K562 (cell line): ENCODE results near the gene SGIP1. TPM values are rescaled to one million over a fixed set of nuclear protein-coding genes. Genes with fewer than 3 reads are reported as not detected.

Source experiments
- ATAC-seq: fragments of 200-7000 bp; cut with Tn5 transposase; 3 replicates; pipeline ENCODE4 v1.9.1; 2020; ENCODE audit warnings: moderate library complexity
- BruUV-seq: library from RNA; stranded (reverse); fragments of 400-500 nt; replicated peaks from 2 replicates; lab custom pipeline; 2021; lab: Mats Ljungman, UMichigan
- CTCF ChIA-PET: fragments of 300-600 bp; formaldehyde crosslinking; extraction: SDS; loops from one replicate; lab custom pipeline; 2021; ENCODE audit warnings: low intra/inter-chr PET ratio; lab: Yijun Ruan, JAX
- POLR2A ChIA-PET: fragments of 300-600, 350-650 bp; sonication (Branson Sonifier 250); formaldehyde crosslinking; extraction: SDS; loops from one replicate; lab custom pipeline; 2021; ENCODE audit warnings: antibody characterized with exemption, inconsistent platforms; lab: Yijun Ruan, JAX
- DNase-seq, 4 experiments: peaks; one replicate each; pipeline versions ENCODE4 v3.0.0 to v3.0.0-alpha.2; 2011 to 2018; ENCODE audit warnings: low spot score in 3 of 4, mixed read lengths in 3 of 4; ENCODE audit errors: extremely low read depth in 1 of 4
- FAIRE-seq: peaks from 2 replicates; lab custom pipeline; 2011; peaks lifted over from hg19 to GRCh38; lab: Jason Lieb, UNC
- H2AFZ ChIP-seq: 2 replicates; pipeline ENCODE4 v1.6.0; 2011; ENCODE audit warnings: low read depth, low read length, control low read depth, inconsistent platforms
- H3K27ac ChIP-seq: fragments of 200-600 bp; 3 replicates; pipeline ENCODE4 v1.8.0; 2011; ENCODE audit warnings: low read depth, mild to moderate bottlenecking, control low read depth, inconsistent platforms, low read length, moderate library complexity, mixed read lengths; ENCODE audit errors: extremely low read depth
- H3K27me3 ChIP-seq, 2 experiments: fragments of 300-600 bp in 1 of 2; 2 replicates in 1 of 2; 3 replicates in 1 of 2; pipeline versions ENCODE4 v1.6.0 to v1.8.0; 2011; ENCODE audit warnings: inconsistent platforms in 2 of 2, low read length in 2 of 2, mild to moderate bottlenecking in 1 of 2, mixed read lengths in 1 of 2, moderate library complexity in 1 of 2; ENCODE audit not compliant: control insufficient read depth in 2 of 2, insufficient read depth in 2 of 2
- H3K36me3 ChIP-seq: fragments of 300-600 bp; 3 replicates; pipeline ENCODE4 v1.8.0; 2011; ENCODE audit warnings: mild to moderate bottlenecking, low read length, inconsistent platforms; ENCODE audit not compliant: control insufficient read depth, insufficient read depth
- H3K4me1 ChIP-seq, 2 experiments: fragments of 200-600 bp in 1 of 2; replicated peaks in 1 of 2; 2 replicates in 1 of 2; 3 replicates in 1 of 2; pipeline versions ENCODE4 v1.5.1 to v1.8.0; 2011; ENCODE audit warnings: inconsistent platforms in 2 of 2, low read length in 2 of 2, mild to moderate bottlenecking in 1 of 2, mixed read lengths in 1 of 2, moderate library complexity in 1 of 2; ENCODE audit not compliant: control insufficient read depth in 2 of 2, insufficient read depth in 2 of 2
- H3K4me2 ChIP-seq: 2 replicates; pipeline ENCODE4 v1.6.1; 2011; ENCODE audit warnings: low read length, control low read depth, inconsistent platforms, mixed read lengths; ENCODE audit not compliant: insufficient read depth
- H3K4me3 ChIP-seq: fragments of 200-600 bp; sonication (generic), shearing (Covaris generic); 2 replicates; pipeline ENCODE4 v1.5.1; 2016; ENCODE audit warnings: control low read depth, inconsistent platforms
- H3K79me2 ChIP-seq: fragments of 200-600 bp; 3 replicates; pipeline ENCODE4 v1.8.0; 2011; ENCODE audit warnings: low read length, inconsistent platforms; ENCODE audit not compliant: control insufficient read depth, insufficient read depth
- H3K9ac ChIP-seq, 2 experiments: 2 replicates each; pipeline versions ENCODE4 v1.6.0 to v1.6.1; 2011; ENCODE audit warnings: low read depth in 2 of 2, low read length in 2 of 2, control low read depth in 1 of 2, inconsistent platforms in 1 of 2, mild to moderate bottlenecking in 1 of 2, mixed read lengths in 1 of 2; ENCODE audit not compliant: insufficient read depth in 1 of 2
- H3K9me1 ChIP-seq: one replicate; pipeline ENCODE4 v1.6.0; 2011; ENCODE audit warnings: inconsistent platforms, mild to moderate bottlenecking, low read length, moderate library complexity; ENCODE audit not compliant: control insufficient read depth, insufficient read depth
- H3K9me3 ChIP-seq: replicated peaks from 2 replicates; pipeline ENCODE4 v1.5.1; 2011; ENCODE audit warnings: low read depth, low read length, inconsistent platforms; ENCODE audit not compliant: control insufficient read depth, insufficient read depth
- H4K20me1 ChIP-seq: replicated peaks from 2 replicates; pipeline ENCODE4 v1.6.1; 2011; ENCODE audit warnings: low read length, inconsistent platforms, mixed read lengths; ENCODE audit not compliant: control insufficient read depth, insufficient read depth
- ADNP ChIP-seq: fragments of 200-800 bp; sonication (Bioruptor generic); IDR thresholded peaks from 2 replicates; pipeline ENCODE4 v1.6.1; 2016; ENCODE audit warnings: missing genetic modification characterization, missing compliant biosample characterization
- ARHGAP35 ChIP-seq: fragments of 450-650 bp; IDR thresholded peaks from 2 replicates; pipeline ENCODE4 v1.6.1; 2018; ENCODE audit not compliant: partially characterized antibody
- CAMTA2 ChIP-seq: fragments of 250-450 bp; sonication (Bioruptor Pico); conservative IDR thresholded peaks from 2 replicates; pipeline ENCODE4 v1.5.1; 2022
- COPS2 ChIP-seq: fragments of 450-650 bp; conservative IDR thresholded peaks from 2 replicates; pipeline ENCODE4 v1.6.1; 2016; ENCODE audit warnings: mild to moderate bottlenecking, moderate library complexity
- GATA2 ChIP-seq: sonication (generic); formaldehyde crosslinking; IDR thresholded peaks from 2 replicates; pipeline ENCODE4 v1.4.0; 2020; ENCODE audit warnings: mild to moderate bottlenecking, missing genetic modification reagents
- GMEB1 ChIP-seq: fragments of 250-450 bp; sonication (Bioruptor Pico); IDR thresholded peaks from 2 replicates; pipeline ENCODE4 v1.4.0; 2020; ENCODE audit warnings: mild to moderate bottlenecking
- GTF2F1 ChIP-seq: IDR thresholded peaks from 2 replicates; pipeline ENCODE4 v1.6.1; 2011; ENCODE audit warnings: low read depth, low read length, improper control_type of control experiment
- HDAC6 ChIP-seq: IDR thresholded peaks from 2 replicates; pipeline ENCODE4 v1.6.1; 2012; ENCODE audit warnings: low read depth, mild to moderate bottlenecking, control low read depth, inconsistent platforms, low read length, moderate library complexity
- KAT2B ChIP-seq: IDR thresholded peaks from one replicate; pipeline ENCODE4 v1.6.1; 2012; ENCODE audit warnings: low read depth, mild to moderate bottlenecking, control low read depth, inconsistent platforms, low read length, moderate library complexity
- KDM2B ChIP-seq: fragments of 250-450 bp; sonication (Bioruptor Pico); IDR thresholded peaks from 2 replicates; pipeline ENCODE4 v1.8.0; 2021; ENCODE audit warnings: mild to moderate bottlenecking, moderate library complexity
- LARP7 ChIP-seq: fragments of 450-650 bp; IDR thresholded peaks from 2 replicates; pipeline ENCODE4 v1.6.1; 2016
- MCM3 ChIP-seq: fragments of 450-650 bp; IDR thresholded peaks from 2 replicates; pipeline ENCODE4 v1.6.1; 2016
- NCOA2 ChIP-seq, 2 experiments: fragments of 450-650 bp; IDR thresholded peaks; 2 replicates each; pipeline ENCODE4 v1.6.1; 2018; ENCODE audit warnings: mild to moderate bottlenecking in 2 of 2, moderate library complexity in 1 of 2; ENCODE audit not compliant: partially characterized antibody in 2 of 2
- NR2F6 ChIP-seq: fragments of 450-650 bp; formaldehyde crosslinking; IDR thresholded peaks from 2 replicates; pipeline ENCODE4 v1.4.0; 2020; ENCODE audit warnings: mild to moderate bottlenecking
- POLR2AphosphoS2 ChIP-seq: IDR thresholded peaks from 2 replicates; pipeline ENCODE4 v1.6.1; 2012; ENCODE audit warnings: low read length, improper control_type of control experiment
- PTRF ChIP-seq: fragments of 450-650 bp; IDR thresholded peaks from 2 replicates; pipeline ENCODE4 v1.6.1; 2016; ENCODE audit warnings: mild to moderate bottlenecking, missing genetic modification characterization, missing compliant biosample characterization
- RBM39 ChIP-seq: fragments of 200-400 bp; formaldehyde crosslinking; optimal IDR thresholded peaks from 2 replicates; pipeline ENCODE3; 2018; ENCODE audit warnings: low read depth, low read length
- ZBTB11 ChIP-seq, 3 experiments: fragments of 200-800 bp in 1 of 3; fragments of 250-450 bp in 1 of 3; fragments of 450-650 bp in 1 of 3; sonication (Bioruptor Pico) in 1 of 3; sonication (Bioruptor generic) in 1 of 3; formaldehyde crosslinking in 1 of 3; IDR thresholded peaks; 2 replicates each; pipeline versions ENCODE4 v1.6.1 to v1.8.0; 2016 to 2022; ENCODE audit warnings: mild to moderate bottlenecking in 2 of 3, missing genetic modification characterization in 2 of 3, missing compliant biosample characterization in 1 of 3, moderate library complexity in 1 of 3
- ZNF212 ChIP-seq: fragments of 450-650 bp; formaldehyde crosslinking; IDR thresholded peaks from 2 replicates; pipeline ENCODE4 v1.4.0; 2020; ENCODE audit warnings: mild to moderate bottlenecking
- WGBS: fragments of 100-300 bp; shearing (Covaris generic); methylation state at CpG from one replicate; pipeline ENCODE4 v1.1.6; 2016; ENCODE audit warnings: low coverage, mixed read lengths; ENCODE audit not compliant: insufficient coverage; ENCODE audit errors: missing lambda C conversion rate; 5-methylcytosine and 5-hydroxymethylcytosine counted together
- in situ Hi-C: fragments of 300-500 bp; cut with MboI; formaldehyde crosslinking; loops from 4 replicates; pipeline ENCODE4 v1.15.0; 2018; ENCODE audit warnings: inconsistent platforms, mixed read lengths
- intact Hi-C: fragments of 100-400 bp; cut with micrococcal nuclease; formaldehyde crosslinking; loops from 2 replicates; pipeline ENCODE4 v1.14.2; 2022
- polyA plus RNA-seq, 8 experiments: library from polyadenylated mRNA; depleted of rRNA in 4 of 8; stranded (reverse) in 5 of 8; unstranded in 3 of 8; fragments of >200 nt; fragmentation: Nextera tagmentation in 2 of 8; fragmentation: Illumina TruSeq in 1 of 8; extraction: Ambion mirVana in 2 of 8; extraction: Trizol in 1 of 8; gene quantifications; 2 replicates each; pipeline versions ENCODE4 v1.2.1 to v1.2.3, GENCODE V29; 2011 to 2014; ENCODE audit warnings: inconsistent platforms in 1 of 8, missing spikeins in 1 of 8
- total RNA-seq, 7 experiments: library from RNA; depleted of rRNA in 6 of 7; stranded (reverse); fragments of >200 nt in 6 of 7; fragmentation: Illumina TruSeq in 2 of 7; extraction: Trizol in 2 of 7; gene quantifications; 2 replicates each; pipeline versions ENCODE4 v1.2.1 to v1.2.3, GENCODE V29; 2011 to 2021; ENCODE audit warnings: low replicate concordance in 1 of 7

SGIP1 gene
- total and polyA plus RNA-seq, 9 of the 15 experiments (the other 6 are each of a cell fraction or from before 2014, with no cell fraction given): 0.07 to 0.35 TPM; not detected in 7

DNA sequence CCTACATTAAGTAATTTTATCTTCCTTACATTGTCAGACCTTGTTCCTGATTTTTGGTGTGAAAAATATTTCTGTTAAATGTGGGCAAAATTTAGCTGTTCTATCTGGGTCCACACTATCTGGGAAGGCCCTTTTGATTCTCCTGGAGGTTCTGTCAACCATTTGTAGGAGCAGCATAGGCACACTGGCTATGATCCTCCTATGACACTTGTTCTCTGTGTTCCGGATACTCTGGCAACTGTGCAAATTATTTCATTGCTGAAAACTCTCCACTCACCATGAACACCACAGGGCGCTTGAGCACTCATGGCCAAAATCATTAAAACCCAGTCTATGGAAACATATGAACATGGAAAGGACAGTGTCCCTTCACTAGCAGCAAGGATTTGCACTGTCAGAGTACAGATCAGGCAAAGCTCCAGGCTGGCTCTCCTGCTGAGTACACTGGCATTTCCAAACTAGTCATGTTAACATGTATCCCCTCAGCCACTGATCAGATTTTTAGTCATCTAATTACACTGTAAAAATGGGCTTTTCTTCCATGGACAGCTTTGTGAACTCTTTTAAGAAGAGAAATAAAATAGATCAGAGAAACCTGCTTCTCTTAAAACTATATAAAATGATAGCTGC is 43.9 kb upstream of the SGIP1 start (continued):
- TF ChIP-seq MCM3: no peak

GRCh38 chr1:66490816-66491215 is 43.1 kb upstream of the SGIP1 start:
- intact Hi-C loops: no loop called here
- Histone ChIP-seq H3K79me2 (no peaks in the 10 kb centered on the region), H3K9ac (no peak overlapping the region), H3K27ac (no peak overlapping the region), H3K4me2 (no peak overlapping the region), H2AFZ (no peak overlapping the region), H3K4me1 (no peaks in the 10 kb centered on the region), H3K9me3 (no peaks in the 10 kb centered on the region), H3K9me1 (no peaks in the 10 kb centered on the region), H3K36me3 (no peaks in the 10 kb centered on the region), H4K20me1 (no peaks in the 10 kb centered on the region), H3K4me3 (no peak overlapping the region), H3K27me3 (no peaks in the 10 kb centered on the region)
- 3% methylated on average over 2 of the region's 2 CpGs for WGBS
- ATAC-seq (no peak), FAIRE-seq (no peak), DNase-seq (no peak)
- CTCF ChIA-PET: no interaction called here
- no TSS peak for BruUV-seq
- POLR2A ChIA-PET: interaction anchor here (0.6 kb wide), 1 partner anchor 464 kb away, joined by 3 read pairs; no protein-coding TSS in a partner anchor
- in situ Hi-C loops: no loop called here
- TF ChIP-seq GMEB1 (CRISPR knock-in tag) (no peak), ZBTB11 (CRISPR knock-in tag; IDR thresholded peaks at IDR 0.05) (no peak), LARP7 (no peak), RBM39 (no peak), CAMTA2 (no peak), KAT2B (no peak), HDAC6 (no peak), GTF2F1 (no peak), POLR2AphosphoS2 (no peak), PTRF (tag) (no peak), NR2F6 (CRISPR knock-in tag) (no peak), GATA2 (no peak), KDM2B (CRISPR knock-in tag) (no peak), ARHGAP35 (no peak), ADNP (tag) (no peak), NCOA2 (IDR thresholded peaks at IDR 0.05; ENCODE audit: partially characterized antibody in 2 of 2) (no peak), ZNF212 (CRISPR knock-in tag) (no peak), COPS2 (no peak)
